Renal cortex interstitium (tissue), 11 donors: ENCODE measurements around the gene TMOD3. TPM values are rescaled to one million over a fixed set of nuclear protein-coding genes. Genes with fewer than 3 reads are reported as not detected.
"Not testable (repeated sequence)": the region's sequence is repeated elsewhere in the genome, so short reads cannot be mapped to it uniquely, and the experiment has no call there.

Experiments
- DNase-seq, 11 donors: peaks; one replicate each; pipeline ENCODE4 v3.0.0-alpha.2; 2013; ENCODE audit warnings: low read depth in 9 of 11, low spot score in 4 of 11; ENCODE audit errors: extremely low read depth in 1 of 11
- polyA plus RNA-seq, 3 donors: library from polyadenylated mRNA; unstranded; fragments of 120-200 nt; gene quantifications; one replicate each; pipeline ENCODE4 v1.2.1, GENCODE V29; 2013; ENCODE audit not compliant: insufficient read length in 3 of 3

TMOD3 gene
- polyA plus RNA-seq, 3 donors: 48.3 to 55.3 (median 51.6) TPM

- no peak for DNase-seq
These were observed 54.6 kb downstream of the TMOD3 start for GRCh38 chr15:51884041-51884440.

GRCh38 chr15:51884517-51885236 is 55.2 kb downstream of the TMOD3 start:
- no peak for DNase-seq

- DNase-seq: not testable (repeated sequence)
These were observed 56.3 kb downstream of the TMOD3 start for GRCh38 chr15:51885758-51886157.

- no peak for DNase-seq
These were observed 58.6 kb downstream of the TMOD3 start for GRCh38 chr15:51887887-51888592.

GRCh38 chr15:51888593-51889195 is 59.2 kb downstream of the TMOD3 start:
- DNase-seq: no peak

GRCh38 chr15:51889486-51889885 is 60.0 kb downstream of the TMOD3 start:
- no peak for DNase-seq

- no peak for DNase-seq
These were observed 75.0 kb downstream of the TMOD3 start for GRCh38 chr15:51904421-51904820.

- no peak for DNase-seq
These were observed 75.5 kb downstream of the TMOD3 start for GRCh38 chr15:51904931-51905330.

GRCh38 chr15:51907136-51907862 is 77.8 kb downstream of the TMOD3 start:
- DNase-seq: no peak

- no peak for DNase-seq
These were observed 78.9 kb downstream of the TMOD3 start for GRCh38 chr15:51908316-51908715.

- no peak for DNase-seq
These were observed 80.1 kb downstream of the TMOD3 start for GRCh38 chr15:51909584-51909983.

GRCh38 chr15:51912528-51912927 is 83.1 kb downstream of the TMOD3 start:
- DNase-seq: no peak

- DNase-seq: no peak
These were observed 88.0 kb downstream of the TMOD3 start for GRCh38 chr15:51917493-51917892.

- no peak for DNase-seq
These were observed 95.0 kb downstream of the TMOD3 start for GRCh38 chr15:51924156-51925068.

- DNase-seq: no peak
These were observed 97.4 kb downstream of the TMOD3 start for GRCh38 chr15:51926809-51927208.

GRCh38 chr15:51931016-51931415 is 101.6 kb downstream of the TMOD3 start:
- DNase-seq: no peak

GRCh38 chr15:51931638-51932037 is 102.2 kb downstream of the TMOD3 start:
- no peak for DNase-seq

GRCh38 chr15:51932161-51932560 is 102.7 kb downstream of the TMOD3 start:
- no peak for DNase-seq
